Tibial nerve (tissue), 4 donors: ENCODE measurements around the gene HLA-DPB1. TPM values are rescaled to one million over a fixed set of nuclear protein-coding genes. Genes with fewer than 3 reads are reported as not detected.

Experiments
- DNase-seq, 2 donors: peaks; one replicate each; pipeline ENCODE4 v3.0.0-alpha.2; 2019; ENCODE audit warnings: low spot score in 2 of 2
- H3K27ac ChIP-seq, 4 donors: fragments of 200-600 bp; sonication (generic) in 3 of 4; one replicate each; pipeline ENCODE4 v1.5.1; 2017 to 2019; ENCODE audit warnings: mild to moderate bottlenecking in 1 of 4
- H3K27me3 ChIP-seq, 2 donors: fragments of 200-600 bp; sonication (generic) in 1 of 2; one replicate each; pipeline versions ENCODE4 v1.5.1 to v1.6.0; 2017 to 2019
- H3K36me3 ChIP-seq, 3 donors: fragments of 200-600 bp; sonication (generic); one replicate each; pipeline ENCODE4 v1.5.1; 2018 to 2019
- H3K4me1 ChIP-seq, 4 donors: fragments of 200-600 bp; sonication (generic) in 3 of 4; one replicate each; pipeline ENCODE4 v1.5.1; 2017 to 2019
- H3K4me3 ChIP-seq, 4 donors: fragments of 200-600 bp; sonication (generic) in 3 of 4; one replicate each; pipeline ENCODE4 v1.5.1; 2017 to 2019; ENCODE audit warnings: mild to moderate bottlenecking in 1 of 4, moderate library complexity in 1 of 4
- H3K9me3 ChIP-seq, 4 donors: fragments of 200-600 bp; sonication (generic) in 3 of 4; one replicate each; pipeline ENCODE4 v1.5.1; 2017 to 2019
- EP300 ChIP-seq, 2 donors: sonication (generic); formaldehyde crosslinking; IDR thresholded peaks; one replicate each; pipeline ENCODE4 v1.6.1; 2017; ENCODE audit warnings: antibody characterized with exemption in 2 of 2, mild to moderate bottlenecking in 1 of 2
- POLR2A ChIP-seq, 2 donors: fragments of 450-650 bp; IDR thresholded peaks; one replicate each; pipeline ENCODE4 v1.6.1; 2017; ENCODE audit warnings: antibody characterized with exemption in 2 of 2, mild to moderate bottlenecking in 2 of 2, moderate library complexity in 2 of 2
- WGBS, 2 donors: methylation state at CpG; one replicate each; pipeline ENCODE4 v1.1.5; 2018; 5-methylcytosine and 5-hydroxymethylcytosine counted together
- total RNA-seq, 4 donors: library from RNA; depleted of rRNA; stranded (reverse); fragments of >200 nt; gene quantifications; one replicate each; pipeline ENCODE4 v1.1.0, GENCODE V29; 2016
- TF ChIP-seq, protein P1 (sequence below), 5 experiments: fragments of 200-600 bp in 3 of 5; fragments of 450-650 bp in 2 of 5; sonication (generic) in 3 of 5; IDR thresholded peaks; one replicate each; pipeline ENCODE4 v1.5.1; 2016 to 2019; ENCODE audit warnings: antibody characterized with exemption in 5 of 5, mild to moderate bottlenecking in 3 of 5, moderate library complexity in 2 of 5

Gene HLA-DPB1
- total RNA-seq, 4 donors from 2014 or later: 56.5 to 121 (median 76.4) TPM

DNA sequence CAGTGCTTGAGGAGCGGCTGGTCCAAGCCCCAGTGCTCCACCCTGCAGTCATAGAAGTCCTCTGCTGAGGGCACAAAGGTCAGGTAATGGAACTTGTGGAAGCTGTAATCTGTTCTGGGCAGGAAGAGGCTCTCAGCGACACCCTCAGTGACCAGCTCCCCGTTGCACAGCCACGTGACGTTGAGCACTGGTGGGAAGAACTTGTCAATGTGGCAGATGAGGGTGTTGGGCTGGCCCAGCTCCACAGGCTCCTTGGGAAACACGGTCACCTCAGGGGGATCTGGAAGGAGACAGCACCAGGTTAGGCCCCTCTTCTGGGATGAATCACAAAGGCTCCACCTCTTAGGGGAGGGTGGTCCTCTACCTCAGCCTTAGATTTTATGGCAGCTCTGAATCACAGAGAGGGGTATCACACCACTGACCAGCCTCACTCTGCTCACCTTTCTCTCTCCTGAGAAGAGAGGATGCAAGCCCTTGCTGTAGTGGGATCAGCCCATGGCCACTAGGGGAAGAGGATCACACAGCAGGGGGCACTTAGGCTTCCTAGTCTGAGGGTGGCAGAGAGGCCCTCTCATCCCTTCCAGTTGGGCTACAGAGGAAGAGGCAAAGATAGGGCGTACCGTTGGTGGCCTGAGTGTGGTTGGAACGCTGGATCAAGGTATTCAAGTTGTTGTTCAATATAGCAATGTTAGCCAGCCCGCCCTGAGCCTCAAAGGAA, 6.6 kb upstream of the HLA-DPB1 start:
- H3K27ac ChIP-seq: peak overlapping the region in 1 of 4 donors; percentile 7
- no peak for DNase-seq
- no peak overlapping the region for H3K4me3 ChIP-seq
- TF ChIP-seq, protein P1, sequence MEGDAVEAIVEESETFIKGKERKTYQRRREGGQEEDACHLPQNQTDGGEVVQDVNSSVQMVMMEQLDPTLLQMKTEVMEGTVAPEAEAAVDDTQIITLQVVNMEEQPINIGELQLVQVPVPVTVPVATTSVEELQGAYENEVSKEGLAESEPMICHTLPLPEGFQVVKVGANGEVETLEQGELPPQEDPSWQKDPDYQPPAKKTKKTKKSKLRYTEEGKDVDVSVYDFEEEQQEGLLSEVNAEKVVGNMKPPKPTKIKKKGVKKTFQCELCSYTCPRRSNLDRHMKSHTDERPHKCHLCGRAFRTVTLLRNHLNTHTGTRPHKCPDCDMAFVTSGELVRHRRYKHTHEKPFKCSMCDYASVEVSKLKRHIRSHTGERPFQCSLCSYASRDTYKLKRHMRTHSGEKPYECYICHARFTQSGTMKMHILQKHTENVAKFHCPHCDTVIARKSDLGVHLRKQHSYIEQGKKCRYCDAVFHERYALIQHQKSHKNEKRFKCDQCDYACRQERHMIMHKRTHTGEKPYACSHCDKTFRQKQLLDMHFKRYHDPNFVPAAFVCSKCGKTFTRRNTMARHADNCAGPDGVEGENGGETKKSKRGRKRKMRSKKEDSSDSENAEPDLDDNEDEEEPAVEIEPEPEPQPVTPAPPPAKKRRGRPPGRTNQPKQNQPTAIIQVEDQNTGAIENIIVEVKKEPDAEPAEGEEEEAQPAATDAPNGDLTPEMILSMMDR (IDR thresholded peaks at IDR 0.05): no peak
- TF ChIP-seq EP300 (IDR thresholded peaks at IDR 0.05) (no peak), POLR2A (IDR thresholded peaks at IDR 0.05) (no peak)
- WGBS, 2 donors: 88 to 89% methylated on average over 10 of the region's 10 CpGs
- H3K27me3 ChIP-seq: no peaks in the 10 kb centered on the region
- no peaks in the 10 kb centered on the region for H3K9me3 ChIP-seq
- H3K4me1 ChIP-seq: no peaks in the 10 kb centered on the region
- peaks cover 0 to 16% (median 10%) of the 10 kb centered on the region in 3 donors for H3K36me3 ChIP-seq

DNA sequence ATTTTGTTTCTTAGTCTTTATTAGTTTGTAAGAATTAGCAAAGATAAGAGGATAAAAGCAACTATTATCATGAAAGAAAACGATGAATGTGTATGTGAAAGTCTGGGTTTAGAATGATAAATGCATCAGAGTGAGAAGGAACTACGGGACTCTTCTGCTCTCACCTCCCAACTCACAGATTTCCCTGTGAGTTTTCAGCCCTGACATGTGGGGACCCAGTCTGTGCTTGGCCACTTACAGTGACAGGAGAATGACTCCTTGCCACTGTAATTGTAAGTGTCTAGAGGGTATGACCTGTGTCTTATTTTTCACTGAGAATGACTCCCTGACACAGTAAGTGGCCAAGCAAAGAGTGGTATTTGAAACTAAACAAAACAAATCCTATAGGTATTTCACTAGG, 4.9 kb upstream of the HLA-DPB1 start:
- H3K4me1 ChIP-seq: no peaks in the 10 kb centered on the region
- H3K27me3 ChIP-seq: no peaks in the 10 kb centered on the region
- peaks cover 0 to 16% (median 10%) of the 10 kb centered on the region in 3 donors for H3K36me3 ChIP-seq
- no peak for DNase-seq
- H3K4me3 ChIP-seq: peak overlapping the region in 2 of 4 donors; percentile 23 to 34
- WGBS, 2 donors: 70 to 74% methylated on average over 2 of the region's 2 CpGs
- peak overlapping the region in 1 of 4 donors; percentile 6 for H3K27ac ChIP-seq
- TF ChIP-seq EP300 (IDR thresholded peaks at IDR 0.05) (no peak), POLR2A (IDR thresholded peaks at IDR 0.05) (no peak)
- TF ChIP-seq, protein P1 (IDR thresholded peaks at IDR 0.05): no peak
- H3K9me3 ChIP-seq: no peaks in the 10 kb centered on the region

DNA sequence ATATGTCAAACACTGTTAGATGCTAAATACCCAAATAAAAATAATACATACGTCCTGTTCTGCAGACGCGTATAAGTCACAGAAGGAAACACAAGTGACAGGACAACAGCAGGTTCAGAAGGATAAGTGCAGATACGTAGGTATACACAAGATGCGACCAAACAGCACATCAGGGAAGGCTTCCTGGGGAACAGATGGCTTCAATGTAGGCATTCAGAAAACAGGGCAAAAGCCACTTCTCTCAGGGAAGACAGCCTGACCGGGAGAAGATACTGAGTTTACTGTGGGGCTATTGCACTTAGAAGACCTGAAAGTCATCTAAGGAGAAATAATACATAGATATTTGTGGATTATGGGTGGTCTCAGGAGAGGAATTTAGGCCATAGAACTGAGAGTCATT, 4.2 kb upstream of the HLA-DPB1 start:
- Histone ChIP-seq H3K4me3 (peak overlapping the region in 2 of 4 donors; percentile 23 to 34), H3K36me3 (peaks cover 0 to 16% (median 10%) of the 10 kb centered on the region in 3 donors), H3K27ac (peak overlapping the region in 2 of 4 donors; percentile 17 to 62), H3K27me3 (no peaks in the 10 kb centered on the region), H3K4me1 (no peaks in the 10 kb centered on the region), H3K9me3 (no peaks in the 10 kb centered on the region)
- WGBS, 2 donors: 56 to 67% methylated on average over 6 of the region's 6 CpGs
- no peak for DNase-seq
- TF ChIP-seq EP300 (IDR thresholded peaks at IDR 0.05): no peak
- no peak for TF ChIP-seq POLR2A (IDR thresholded peaks at IDR 0.05)
- TF ChIP-seq, protein P1 (IDR thresholded peaks at IDR 0.05): no peak

DNA sequence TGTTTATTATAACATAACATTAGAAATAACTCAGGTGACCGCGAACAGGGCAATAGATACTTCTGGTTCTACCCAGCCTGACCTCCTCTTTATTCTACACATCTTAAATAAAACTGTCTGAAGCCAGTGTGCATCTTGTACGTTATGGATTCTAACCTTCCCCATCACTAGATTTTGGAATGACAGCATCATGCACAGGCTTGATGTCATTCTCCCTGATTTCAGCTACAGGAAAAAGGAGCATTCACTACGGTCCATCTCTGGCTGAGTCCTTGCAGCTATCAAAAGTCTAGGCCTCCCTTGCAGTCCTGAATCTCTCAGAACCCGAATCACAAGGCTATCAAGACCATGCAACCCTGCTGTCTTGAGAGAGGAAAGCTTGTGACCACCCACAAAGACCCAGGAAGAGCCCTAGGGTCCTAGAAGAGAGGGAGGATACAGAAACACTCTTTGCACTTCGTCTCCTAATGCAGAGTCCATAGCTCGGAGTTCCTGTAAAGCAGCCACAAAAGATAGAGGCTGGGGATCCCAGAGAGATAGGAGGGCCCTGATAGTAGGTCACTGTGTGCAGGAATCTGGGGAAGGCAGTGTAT, 3.2 kb upstream of the HLA-DPB1 start:
- H3K27me3 ChIP-seq: no peaks in the 10 kb centered on the region
- peak overlapping the region in 3 of 4 donors; percentile 1 to 34 (median 23) for H3K4me3 ChIP-seq
- peak overlapping the region in 3 of 4 donors; percentile 52 to 62 (median 52) for H3K27ac ChIP-seq
- WGBS, 2 donors: 62 to 72% methylated on average over 7 of the region's 7 CpGs
- no peaks in the 10 kb centered on the region for H3K4me1 ChIP-seq
- no peak for TF ChIP-seq POLR2A (IDR thresholded peaks at IDR 0.05)
- TF ChIP-seq, protein P1 (IDR thresholded peaks at IDR 0.05): no peak
- no peak for TF ChIP-seq EP300 (IDR thresholded peaks at IDR 0.05)
- DNase-seq: no peak
- H3K36me3 ChIP-seq: peaks cover 0 to 10% (median 10%) of the 10 kb centered on the region in 3 donors
- no peaks in the 10 kb centered on the region for H3K9me3 ChIP-seq

DNA sequence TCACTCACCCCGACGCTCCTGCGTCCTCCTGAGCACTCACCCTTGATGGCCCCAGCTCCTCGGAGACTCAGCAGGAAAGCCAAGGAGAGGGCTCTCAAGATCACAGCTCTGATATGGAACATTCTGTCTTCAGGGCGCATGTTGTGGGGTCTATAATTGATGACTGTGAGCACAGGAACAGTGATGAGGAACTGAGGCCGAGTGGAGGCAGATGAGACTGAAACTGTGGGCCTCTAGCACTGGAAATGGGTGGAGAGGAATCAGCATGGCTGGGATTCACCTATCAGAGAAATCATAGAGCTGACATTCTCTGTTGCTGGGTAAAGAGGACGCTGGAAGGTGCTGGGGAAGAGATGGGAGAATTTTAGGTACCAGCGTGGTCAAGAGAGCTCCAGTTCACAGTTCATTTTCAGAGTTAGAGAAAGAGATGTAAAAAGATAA, 2.3 kb upstream of the HLA-DPB1 start, which contains the start of gene HLA-DPA1:
HLA-DPA1 (minus strand) TSS at position 219 of the 441 bp plus-strand sequence.
- 50 to 62% methylated on average over 8 of the region's 8 CpGs for WGBS, 2 donors
- Histone ChIP-seq H3K36me3 (peaks cover 0 to 10% (median 10%) of the 10 kb centered on the region in 3 donors), H3K4me1 (no peaks in the 10 kb centered on the region), H3K27ac (peak within 1 kb of the TSS; percentile 30 to 84 (median 52)), H3K4me3 (peak within 1 kb of the TSS; percentile 16 to 34 (median 20)), H3K27me3 (no peaks in the 10 kb centered on the region), H3K9me3 (no peaks in the 10 kb centered on the region)
- TF ChIP-seq, protein P1 (IDR thresholded peaks at IDR 0.05): no peak
- TF ChIP-seq POLR2A (IDR thresholded peaks at IDR 0.05): peak; percentile 60 to 64
- peak in 1 of 2 donors; percentile 67 for TF ChIP-seq EP300 (IDR thresholded peaks at IDR 0.05)
- peak in 1 of 2 donors; percentile 40 for DNase-seq
